GM23338 (cell line): ENCODE results near the gene EGR2. TPM values are rescaled to one million over a fixed set of nuclear protein-coding genes. Genes with fewer than 3 reads are reported as not detected.
"Not testable (repeated sequence)": the region's sequence is repeated elsewhere in the genome, so short reads cannot be mapped to it uniquely, and the experiment has no call there.

ENCODE experiments used
- ATAC-seq: fragments of 200-7000 bp; cut with Tn5 transposase; 3 replicates; pipeline ENCODE4 v1.9.1; 2020
- DNase-seq: peaks from one replicate; pipeline ENCODE4 v3.0.0-alpha.2; 2015; ENCODE audit warnings: low spot score
- H2AFZ ChIP-seq: fragments of 200-600 bp; sonication (generic); 2 replicates; pipeline ENCODE4 v1.8.0; 2016; ENCODE audit warnings: antibody characterized with exemption, mild to moderate bottlenecking, moderate library complexity
- H3F3A ChIP-seq: fragments of 200-600 bp; sonication (generic); replicated peaks from 2 replicates; pipeline ENCODE4 v1.8.0; 2017; ENCODE audit warnings: antibody characterized with exemption, mixed run types, low read depth
- H3K27ac ChIP-seq: fragments of 200-600 bp; sonication (generic); 2 replicates; pipeline ENCODE4 v1.6.1; 2016; ENCODE audit warnings: low read depth
- H3K27me3 ChIP-seq: fragments of 200-600 bp; sonication (generic); 2 replicates; pipeline ENCODE4 v1.8.0; 2016; ENCODE audit warnings: mild to moderate bottlenecking, mixed run types, moderate library complexity; ENCODE audit not compliant: insufficient read depth
- H3K36me3 ChIP-seq: fragments of 200-600 bp; sonication (generic); 2 replicates; pipeline ENCODE4 v1.8.0; 2016; ENCODE audit warnings: mild to moderate bottlenecking; ENCODE audit not compliant: insufficient read depth
- H3K4me1 ChIP-seq: fragments of 200-600 bp; sonication (generic); 2 replicates; pipeline ENCODE4 v1.8.0; 2016; ENCODE audit warnings: mild to moderate bottlenecking, moderate library complexity; ENCODE audit not compliant: insufficient read depth
- H3K4me2 ChIP-seq: fragments of 200-600 bp; sonication (generic); 2 replicates; pipeline ENCODE4 v1.7.1; 2017; ENCODE audit warnings: mixed run types
- H3K4me3 ChIP-seq: fragments of 200-600 bp; sonication (generic); 2 replicates; pipeline ENCODE4 v1.6.1; 2016; ENCODE audit warnings: mixed run types
- H3K79me2 ChIP-seq: fragments of 200-600 bp; sonication (generic); replicated peaks from 2 replicates; pipeline ENCODE4 v1.8.0; 2017; ENCODE audit warnings: mild to moderate bottlenecking; ENCODE audit not compliant: insufficient read depth
- H3K9me2 ChIP-seq: fragments of 200-600 bp; sonication (generic); 2 replicates; pipeline ENCODE4 v1.8.0; 2017; ENCODE audit not compliant: insufficient read depth
- H4K20me1 ChIP-seq: fragments of 200-600 bp; sonication (generic); replicated peaks from 2 replicates; pipeline ENCODE4 v1.8.0; 2017; ENCODE audit warnings: mild to moderate bottlenecking; ENCODE audit not compliant: insufficient read depth
- H3K27ac Mint-ChIP-seq: 2 replicates; pipeline ENCODE4 v1.8.0; 2020; ENCODE audit warnings: inconsistent platforms, mild to moderate bottlenecking, moderate library complexity, mixed read lengths
- H3K27me3 Mint-ChIP-seq: 3 replicates; pipeline ENCODE4 v1.8.0; 2022; ENCODE audit warnings: low read depth, mild to moderate bottlenecking, moderate library complexity, mixed read lengths, inconsistent platforms; ENCODE audit not compliant: insufficient read depth, poor library complexity
- H3K36me3 Mint-ChIP-seq: 3 replicates; pipeline ENCODE4 v1.8.0; 2021; ENCODE audit warnings: low read depth, mild to moderate bottlenecking, inconsistent platforms, moderate library complexity, mixed read lengths
- H3K4me1 Mint-ChIP-seq: 3 replicates; pipeline ENCODE4 v1.8.0; 2020; ENCODE audit warnings: mild to moderate bottlenecking, inconsistent platforms, mixed read lengths
- H3K4me3 Mint-ChIP-seq: 3 replicates; pipeline ENCODE4 v1.8.0; 2021; ENCODE audit warnings: moderate library complexity, mild to moderate bottlenecking, inconsistent platforms, mixed read lengths
- H3K9me3 Mint-ChIP-seq: 3 replicates; pipeline ENCODE4 v1.8.0; 2020; ENCODE audit warnings: moderate library complexity, mild to moderate bottlenecking, inconsistent platforms, mixed read lengths
- CREB1 ChIP-seq: fragments of 250-450 bp; sonication (Bioruptor Pico); IDR thresholded peaks from 2 replicates; pipeline ENCODE4 v1.5.0; 2020; ENCODE audit warnings: low read depth, mild to moderate bottlenecking, moderate library complexity
- EZH2 ChIP-seq: fragments of 200-600 bp; sonication (generic); IDR thresholded peaks from one replicate; pipeline ENCODE4 v1.8.0; 2017; ENCODE audit warnings: antibody characterized with exemption, mild to moderate bottlenecking, low read depth; ENCODE audit not compliant: unreplicated experiment
- EZH2phosphoT487 ChIP-seq: fragments of 200-600 bp; sonication (generic); IDR thresholded peaks from one replicate; pipeline ENCODE4 v1.8.1; 2018; ENCODE audit warnings: antibody characterized with exemption; ENCODE audit not compliant: unreplicated experiment
- JUNB ChIP-seq: IDR thresholded peaks from one replicate; pipeline ENCODE4 v1.6.1; 2016; ENCODE audit warnings: antibody characterized with exemption; ENCODE audit not compliant: unreplicated experiment
- NANOG ChIP-seq: IDR thresholded peaks from 2 replicates; pipeline ENCODE4 v1.6.1; 2016; ENCODE audit warnings: antibody characterized with exemption, borderline replicate concordance
- POLR2AphosphoS5 ChIP-seq: IDR thresholded peaks from 2 replicates; pipeline ENCODE4 v1.6.1; 2016; ENCODE audit warnings: antibody characterized with exemption, low read depth
- STAT1 ChIP-seq: IDR thresholded peaks from one replicate; pipeline ENCODE4 v1.6.1; 2016; ENCODE audit warnings: antibody characterized with exemption; ENCODE audit not compliant: unreplicated experiment
- ZNF114 ChIP-seq: fragments of 250-450 bp; sonication (Bioruptor Pico); IDR thresholded peaks from 2 replicates; pipeline ENCODE4 v1.5.0; 2020; ENCODE audit warnings: mild to moderate bottlenecking, moderate library complexity
- ZNF331 ChIP-seq: fragments of 250-450 bp; sonication (Bioruptor Pico); IDR thresholded peaks from 2 replicates; pipeline ENCODE4 v1.5.0; 2020; ENCODE audit warnings: low read depth, mild to moderate bottlenecking, moderate library complexity
- polyA plus RNA-seq: library from polyadenylated mRNA; unstranded; fragments of >200 nt; fragmentation: Nextera tagmentation; extraction: Ambion mirVana; gene quantifications from 2 replicates; pipeline ENCODE4 v1.2.1, GENCODE V29; 2016
- total RNA-seq: library from RNA; depleted of rRNA; stranded (reverse); fragments of >200 nt; shearing (Covaris generic); gene quantifications from 2 replicates; pipeline ENCODE4 v1.2.3, GENCODE V29; 2014
- TF ChIP-seq, protein P1 (sequence below): IDR thresholded peaks from 2 replicates; pipeline ENCODE4 v1.6.1; 2016; ENCODE audit warnings: antibody characterized with exemption
- TF ChIP-seq, protein P2 (sequence below), 2 experiments: fragments of 200-600 bp in 1 of 2; sonication (generic) in 1 of 2; conservative IDR thresholded peaks; 2 replicates each; pipeline versions ENCODE4 v1.5.1 to v1.6.1; 2016 to 2017; ENCODE audit warnings: antibody characterized with exemption in 2 of 2, low read depth in 2 of 2, mild to moderate bottlenecking in 2 of 2, moderate library complexity in 1 of 2
- TF ChIP-seq, protein P3 (sequence below): IDR thresholded peaks from one replicate; pipeline ENCODE4 v1.6.1; 2018; ENCODE audit warnings: antibody characterized with exemption; ENCODE audit not compliant: unreplicated experiment

The EGR2 gene
- total and polyA plus RNA-seq, 2 experiments from 2014 or later, result 2.3 to 3.5 TPM

DNA sequence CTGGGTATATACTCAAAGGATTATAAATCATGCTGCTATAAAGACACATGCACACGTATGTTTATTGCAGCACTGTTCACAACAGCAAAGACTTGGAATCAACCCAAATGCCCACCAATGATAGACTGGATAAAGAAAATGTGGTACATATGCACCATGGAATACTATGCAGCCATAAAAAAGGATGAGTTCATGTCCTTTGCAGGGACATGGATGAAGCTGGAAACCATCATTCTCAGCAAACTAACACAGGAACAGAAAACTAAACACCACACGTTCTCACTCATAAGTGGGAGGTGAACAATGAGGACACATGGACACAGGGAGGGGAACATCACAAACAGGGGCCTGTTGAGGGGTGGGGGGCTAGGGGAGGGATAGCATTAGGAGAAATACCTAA, 27.9 kb downstream of the EGR2 start:
- H3K9me2 ChIP-seq, H3K4me3 Mint-ChIP-seq, H3K27ac Mint-ChIP-seq, H2AFZ ChIP-seq, H3K27ac ChIP-seq, H3K4me3 ChIP-seq, H3K4me1 Mint-ChIP-seq, H3K79me2 ChIP-seq, H3K27me3 ChIP-seq, H3K4me2 ChIP-seq, H3K4me1 ChIP-seq, DNase-seq, H3F3A ChIP-seq, ATAC-seq, H3K27me3 Mint-ChIP-seq, H4K20me1 ChIP-seq, H3K36me3 ChIP-seq: not testable (repeated sequence)
- peaks cover 34% of the 10 kb centered on the region for H3K9me3 Mint-ChIP-seq
- peaks cover 12% of the 10 kb centered on the region; the same call in 2 of the 3 replicates for H3K36me3 Mint-ChIP-seq

DNA sequence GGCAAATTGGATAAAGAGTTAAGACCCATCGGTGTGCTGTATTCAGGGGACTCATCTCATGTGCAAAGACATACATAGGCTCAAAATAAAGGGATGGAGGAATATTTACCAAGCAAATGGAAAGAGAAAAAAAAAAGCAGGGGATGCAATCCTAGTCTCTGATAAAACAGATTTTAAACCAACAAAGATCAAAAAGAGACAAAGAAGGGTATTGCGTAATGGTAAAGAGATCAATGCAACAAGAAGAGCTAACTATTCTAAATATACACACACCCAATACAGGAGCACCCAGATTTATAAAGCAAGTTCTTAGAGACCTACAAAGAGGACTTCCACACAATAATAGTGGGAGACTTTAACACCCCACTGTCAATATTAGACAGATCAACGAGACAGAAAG, 31.6 kb downstream of the EGR2 start:
- H3K27me3 ChIP-seq, H3F3A ChIP-seq, H2AFZ ChIP-seq, H3K36me3 ChIP-seq, H3K4me1 ChIP-seq, H3K4me3 Mint-ChIP-seq, H3K4me2 ChIP-seq, DNase-seq, H3K27me3 Mint-ChIP-seq, H3K27ac ChIP-seq, H3K4me1 Mint-ChIP-seq, H3K9me2 ChIP-seq, H3K79me2 ChIP-seq, H3K27ac Mint-ChIP-seq, H4K20me1 ChIP-seq, ATAC-seq, H3K4me3 ChIP-seq: not testable (repeated sequence)
- peaks cover 12% of the 10 kb centered on the region; the same call in 2 of the 3 replicates for H3K36me3 Mint-ChIP-seq
- H3K9me3 Mint-ChIP-seq, result peaks cover 34% of the 10 kb centered on the region

DNA sequence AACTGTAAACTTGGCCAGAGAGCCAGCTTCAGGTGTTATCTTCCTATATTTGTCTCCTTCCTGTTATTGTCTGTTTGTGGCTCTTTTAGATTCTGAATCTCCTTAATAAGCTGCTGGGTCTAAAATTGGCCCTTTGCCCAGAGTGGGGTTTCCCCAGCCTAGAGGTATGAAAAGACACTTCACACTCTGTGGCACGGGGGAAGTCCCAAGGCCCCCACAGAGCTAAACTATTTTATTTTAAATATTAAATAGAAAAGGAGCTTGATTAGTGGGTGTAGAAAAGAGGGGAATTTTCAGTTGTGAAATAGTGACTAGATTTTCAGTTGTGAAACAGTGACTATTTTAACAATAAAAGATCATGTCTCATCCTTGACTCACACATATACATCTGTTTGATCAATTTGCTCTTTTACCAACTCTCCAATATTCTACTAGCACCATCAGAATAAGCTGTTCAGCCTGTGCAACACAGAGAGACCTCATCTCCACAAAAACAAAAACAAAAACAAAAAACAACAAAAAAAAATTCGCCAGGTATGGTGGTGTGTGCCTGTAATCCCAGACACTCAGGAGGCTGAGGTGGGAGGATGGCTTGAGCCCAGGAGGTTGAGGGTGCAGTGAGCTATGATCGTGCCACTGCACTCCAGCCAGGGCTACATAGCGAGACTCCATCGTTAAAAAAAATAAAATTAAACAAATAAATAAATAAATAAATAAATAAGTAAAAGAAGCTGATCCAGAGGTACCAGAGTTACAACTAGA, 36.5 kb downstream of the EGR2 start:
- H3K36me3 ChIP-seq, result no peaks in the 10 kb centered on the region
- no peak overlapping the region; the same call in 1 of the 2 replicates for H2AFZ ChIP-seq
- H3K27me3 ChIP-seq, result no peaks in the 10 kb centered on the region
- H3K27ac ChIP-seq, result no peak overlapping the region
- DNase-seq (no peak), ATAC-seq (no peak)
- no peaks in the 10 kb centered on the region for H3K4me1 Mint-ChIP-seq
- no peak overlapping the region for H3K4me3 Mint-ChIP-seq
- no peaks in the 10 kb centered on the region for H4K20me1 ChIP-seq
- 0 out of 2 replicates have a peak, but pooled peaks cover 7% of the 10 kb centered on the region for H3K9me2 ChIP-seq
- H3K79me2 ChIP-seq, result no peaks in the 10 kb centered on the region
- H3K4me1 ChIP-seq, result no peaks in the 10 kb centered on the region
- no peak overlapping the region for H3K27ac Mint-ChIP-seq
- peaks cover 5% of the 10 kb centered on the region for H3K9me3 Mint-ChIP-seq
- H3K36me3 Mint-ChIP-seq, result no peaks in the 10 kb centered on the region; the same call in 2 of the 3 replicates
- no peak overlapping the region for H3K4me3 ChIP-seq
- no peak overlapping the region for H3K4me2 ChIP-seq
- H3K27me3 Mint-ChIP-seq, result peaks cover 1% of the 10 kb centered on the region
- H3F3A ChIP-seq, result no peaks in the 10 kb centered on the region
- TF ChIP-seq JUNB (no peak), ZNF114 (CRISPR knock-in tag) (no peak), NANOG (no peak), ZNF331 (no peak), EZH2 (no peak), STAT1 (no peak), CREB1 (no peak), POLR2AphosphoS5 (no peak), EZH2phosphoT487 (no peak)
- TF ChIP-seq, protein P1, sequence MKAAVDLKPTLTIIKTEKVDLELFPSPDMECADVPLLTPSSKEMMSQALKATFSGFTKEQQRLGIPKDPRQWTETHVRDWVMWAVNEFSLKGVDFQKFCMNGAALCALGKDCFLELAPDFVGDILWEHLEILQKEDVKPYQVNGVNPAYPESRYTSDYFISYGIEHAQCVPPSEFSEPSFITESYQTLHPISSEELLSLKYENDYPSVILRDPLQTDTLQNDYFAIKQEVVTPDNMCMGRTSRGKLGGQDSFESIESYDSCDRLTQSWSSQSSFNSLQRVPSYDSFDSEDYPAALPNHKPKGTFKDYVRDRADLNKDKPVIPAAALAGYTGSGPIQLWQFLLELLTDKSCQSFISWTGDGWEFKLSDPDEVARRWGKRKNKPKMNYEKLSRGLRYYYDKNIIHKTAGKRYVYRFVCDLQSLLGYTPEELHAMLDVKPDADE, result no peak
- TF ChIP-seq, protein P2, sequence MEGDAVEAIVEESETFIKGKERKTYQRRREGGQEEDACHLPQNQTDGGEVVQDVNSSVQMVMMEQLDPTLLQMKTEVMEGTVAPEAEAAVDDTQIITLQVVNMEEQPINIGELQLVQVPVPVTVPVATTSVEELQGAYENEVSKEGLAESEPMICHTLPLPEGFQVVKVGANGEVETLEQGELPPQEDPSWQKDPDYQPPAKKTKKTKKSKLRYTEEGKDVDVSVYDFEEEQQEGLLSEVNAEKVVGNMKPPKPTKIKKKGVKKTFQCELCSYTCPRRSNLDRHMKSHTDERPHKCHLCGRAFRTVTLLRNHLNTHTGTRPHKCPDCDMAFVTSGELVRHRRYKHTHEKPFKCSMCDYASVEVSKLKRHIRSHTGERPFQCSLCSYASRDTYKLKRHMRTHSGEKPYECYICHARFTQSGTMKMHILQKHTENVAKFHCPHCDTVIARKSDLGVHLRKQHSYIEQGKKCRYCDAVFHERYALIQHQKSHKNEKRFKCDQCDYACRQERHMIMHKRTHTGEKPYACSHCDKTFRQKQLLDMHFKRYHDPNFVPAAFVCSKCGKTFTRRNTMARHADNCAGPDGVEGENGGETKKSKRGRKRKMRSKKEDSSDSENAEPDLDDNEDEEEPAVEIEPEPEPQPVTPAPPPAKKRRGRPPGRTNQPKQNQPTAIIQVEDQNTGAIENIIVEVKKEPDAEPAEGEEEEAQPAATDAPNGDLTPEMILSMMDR (conservative IDR thresholded peaks at IDR 0.05; ENCODE audit: low read depth in 2 of 2), result no peak
- TF ChIP-seq, protein P3, sequence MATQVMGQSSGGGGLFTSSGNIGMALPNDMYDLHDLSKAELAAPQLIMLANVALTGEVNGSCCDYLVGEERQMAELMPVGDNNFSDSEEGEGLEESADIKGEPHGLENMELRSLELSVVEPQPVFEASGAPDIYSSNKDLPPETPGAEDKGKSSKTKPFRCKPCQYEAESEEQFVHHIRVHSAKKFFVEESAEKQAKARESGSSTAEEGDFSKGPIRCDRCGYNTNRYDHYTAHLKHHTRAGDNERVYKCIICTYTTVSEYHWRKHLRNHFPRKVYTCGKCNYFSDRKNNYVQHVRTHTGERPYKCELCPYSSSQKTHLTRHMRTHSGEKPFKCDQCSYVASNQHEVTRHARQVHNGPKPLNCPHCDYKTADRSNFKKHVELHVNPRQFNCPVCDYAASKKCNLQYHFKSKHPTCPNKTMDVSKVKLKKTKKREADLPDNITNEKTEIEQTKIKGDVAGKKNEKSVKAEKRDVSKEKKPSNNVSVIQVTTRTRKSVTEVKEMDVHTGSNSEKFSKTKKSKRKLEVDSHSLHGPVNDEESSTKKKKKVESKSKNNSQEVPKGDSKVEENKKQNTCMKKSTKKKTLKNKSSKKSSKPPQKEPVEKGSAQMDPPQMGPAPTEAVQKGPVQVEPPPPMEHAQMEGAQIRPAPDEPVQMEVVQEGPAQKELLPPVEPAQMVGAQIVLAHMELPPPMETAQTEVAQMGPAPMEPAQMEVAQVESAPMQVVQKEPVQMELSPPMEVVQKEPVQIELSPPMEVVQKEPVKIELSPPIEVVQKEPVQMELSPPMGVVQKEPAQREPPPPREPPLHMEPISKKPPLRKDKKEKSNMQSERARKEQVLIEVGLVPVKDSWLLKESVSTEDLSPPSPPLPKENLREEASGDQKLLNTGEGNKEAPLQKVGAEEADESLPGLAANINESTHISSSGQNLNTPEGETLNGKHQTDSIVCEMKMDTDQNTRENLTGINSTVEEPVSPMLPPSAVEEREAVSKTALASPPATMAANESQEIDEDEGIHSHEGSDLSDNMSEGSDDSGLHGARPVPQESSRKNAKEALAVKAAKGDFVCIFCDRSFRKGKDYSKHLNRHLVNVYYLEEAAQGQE, result no peak
